ENCODE results near the gene DRC3.
"Not testable (repeated sequence)": the region's sequence is repeated elsewhere in the genome, so short reads cannot be mapped to it uniquely, and the experiment has no call there.

The DRC3 gene, protein sequence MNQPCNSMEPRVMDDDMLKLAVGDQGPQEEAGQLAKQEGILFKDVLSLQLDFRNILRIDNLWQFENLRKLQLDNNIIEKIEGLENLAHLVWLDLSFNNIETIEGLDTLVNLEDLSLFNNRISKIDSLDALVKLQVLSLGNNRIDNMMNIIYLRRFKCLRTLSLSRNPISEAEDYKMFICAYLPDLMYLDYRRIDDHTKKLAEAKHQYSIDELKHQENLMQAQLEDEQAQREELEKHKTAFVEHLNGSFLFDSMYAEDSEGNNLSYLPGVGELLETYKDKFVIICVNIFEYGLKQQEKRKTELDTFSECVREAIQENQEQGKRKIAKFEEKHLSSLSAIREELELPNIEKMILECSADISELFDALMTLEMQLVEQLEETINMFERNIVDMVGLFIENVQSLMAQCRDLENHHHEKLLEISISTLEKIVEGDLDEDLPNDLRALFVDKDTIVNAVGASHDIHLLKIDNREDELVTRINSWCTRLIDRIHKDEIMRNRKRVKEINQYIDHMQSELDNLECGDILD

DNA sequence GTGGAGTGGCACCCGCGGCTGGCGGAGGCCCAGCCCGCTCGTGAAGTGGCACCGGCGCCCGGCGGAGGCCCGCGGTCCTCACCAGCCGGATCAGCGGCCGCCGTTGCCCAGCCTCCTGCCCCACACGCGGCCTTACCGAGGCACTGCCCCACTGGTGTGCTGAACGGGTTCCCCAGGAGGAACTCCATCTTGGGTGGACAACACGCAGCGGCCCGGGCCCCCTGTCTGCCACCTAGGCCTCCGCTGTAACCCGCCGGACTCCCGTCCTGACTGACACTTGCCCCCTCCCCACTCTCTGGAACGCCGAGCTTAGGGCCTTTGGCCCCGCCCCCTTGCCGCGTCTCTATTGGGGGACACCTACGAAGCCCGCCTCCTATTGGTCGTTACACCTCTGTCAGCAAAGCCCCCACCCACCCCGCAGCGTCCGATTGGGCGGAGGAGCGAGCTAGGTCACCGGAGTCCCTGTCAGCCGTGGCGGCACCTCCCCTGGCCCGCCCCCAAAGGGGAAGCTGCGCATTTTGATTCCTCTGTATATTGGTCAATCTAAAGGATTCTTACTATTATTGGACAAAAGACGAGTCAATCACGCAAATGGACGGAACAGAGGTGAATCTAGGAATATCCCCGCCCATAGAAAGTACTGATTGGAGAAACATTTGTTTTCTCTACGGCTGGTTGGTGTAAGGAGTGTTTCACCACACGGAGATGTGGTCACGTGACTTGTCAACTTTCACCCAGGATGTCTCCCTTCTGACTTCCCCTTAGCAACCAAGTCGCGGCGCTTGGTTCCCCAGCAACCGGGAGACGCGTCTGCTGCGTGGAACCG is at the start of gene DRC3, which contains the start of gene TOM1L2:
DRC3 (plus strand) TSS at position 737 of the 826 bp plus-strand sequence. CDS start 4,737 bp downstream, outside the sequence.
TOM1L2 (minus strand) TSS at position 275 of the 826 bp plus-strand sequence; CDS start at position 188, 87 bp downstream.
- DNase-seq, result peak; percentile 100

DNA sequence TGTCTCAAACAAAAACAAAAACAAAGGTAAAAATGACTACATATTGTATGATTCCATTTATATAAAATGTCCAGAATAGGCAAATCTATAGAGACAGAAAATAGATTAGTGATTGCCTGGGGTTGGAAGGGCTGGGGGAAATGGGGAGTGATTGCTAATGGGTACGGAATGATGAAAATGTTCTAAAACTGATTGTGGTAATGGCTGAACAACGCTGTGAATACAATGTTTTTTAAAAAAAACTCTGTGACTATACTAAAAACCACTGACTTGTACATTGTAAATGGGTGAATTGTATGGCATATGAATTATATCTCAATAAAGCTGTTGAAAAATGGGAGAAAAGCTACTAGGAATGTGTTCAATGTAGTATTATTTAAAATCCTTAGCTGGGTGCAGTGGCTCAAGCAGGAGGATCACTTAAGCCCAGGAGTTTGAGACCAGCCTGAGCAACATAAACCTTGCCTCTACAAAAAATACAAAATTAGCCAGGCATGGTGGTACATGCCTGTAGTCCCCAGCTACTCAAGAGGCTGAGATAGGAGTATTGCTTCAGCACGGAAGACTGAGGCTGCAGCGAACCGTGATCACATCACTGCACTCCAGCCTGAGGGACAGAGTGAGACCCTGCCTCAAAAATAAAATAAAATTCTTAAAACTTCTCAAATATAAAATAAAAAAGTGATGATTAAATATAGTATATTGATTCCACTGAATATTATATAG is 48.4 kb upstream of the DRC3 start:
- DNase-seq, result no peak

DNA sequence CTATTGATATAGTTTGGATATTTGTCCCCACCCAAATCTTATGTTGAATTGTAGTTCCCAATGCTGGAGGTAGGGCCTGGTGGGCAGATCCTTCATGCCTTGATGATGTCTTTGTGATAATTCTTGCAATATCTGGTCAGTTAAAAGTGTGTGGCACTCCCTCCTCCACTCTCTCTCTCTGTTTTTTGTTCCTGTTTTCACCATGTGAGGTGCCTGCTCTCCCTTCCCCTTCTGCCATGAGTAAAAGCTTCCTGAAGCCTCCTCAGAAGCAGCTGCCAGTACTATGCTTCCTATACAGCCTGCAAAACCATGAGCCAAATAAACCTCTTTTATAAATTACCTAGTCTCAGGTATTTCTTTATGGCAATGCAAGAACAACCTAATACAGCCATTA is 47.8 kb upstream of the DRC3 start:
- no peak for DNase-seq

DNA sequence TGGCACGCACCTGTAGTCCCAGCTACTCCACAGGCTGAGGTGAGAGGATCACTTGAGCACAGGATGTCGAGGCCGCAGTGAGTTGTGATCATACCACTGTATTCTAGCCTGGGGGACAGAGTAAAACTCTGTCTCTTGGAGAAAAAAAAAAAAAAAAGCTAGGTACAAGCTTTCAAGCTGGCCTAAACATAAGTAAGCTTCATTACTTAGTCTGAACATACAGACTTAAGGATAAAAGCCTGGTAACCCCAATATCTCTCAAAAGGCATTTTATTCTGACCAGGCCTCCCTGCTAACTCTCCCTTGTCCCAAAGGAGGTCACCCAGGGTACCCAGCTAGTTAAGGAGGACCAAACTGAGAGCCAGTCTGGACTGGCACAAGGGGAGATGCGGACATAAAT is 46.6 kb upstream of the DRC3 start:
- DNase-seq, result no peak

DNA sequence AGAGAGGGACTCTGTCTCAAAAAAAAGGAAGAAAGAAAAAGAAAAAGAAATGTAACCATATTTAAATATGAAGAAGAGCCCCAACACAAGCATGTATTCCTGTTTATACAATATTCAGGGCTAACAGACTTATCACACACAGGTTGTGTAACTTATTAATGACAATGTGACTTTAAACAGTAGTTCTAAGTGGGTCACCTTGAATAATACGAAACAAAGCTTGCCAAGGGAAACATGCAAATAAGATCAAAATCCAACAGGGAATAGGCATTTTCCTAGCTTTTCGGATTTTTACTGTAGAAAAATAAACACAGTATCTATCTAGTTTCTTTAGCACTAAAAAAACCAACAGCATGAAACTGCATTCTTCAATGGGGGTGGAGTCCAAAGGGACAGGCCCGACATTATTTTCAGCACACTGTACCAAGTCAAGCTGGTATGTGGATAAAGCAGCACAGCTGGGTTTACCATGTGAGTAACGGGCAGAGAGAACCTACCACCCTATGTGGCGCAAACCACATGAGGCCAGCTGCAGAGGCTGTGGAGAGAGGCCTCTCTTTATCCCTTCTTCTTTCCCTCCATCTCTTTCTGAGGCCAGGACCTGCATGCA is 45.7 kb upstream of the DRC3 start:
- DNase-seq, result no peak

DNA sequence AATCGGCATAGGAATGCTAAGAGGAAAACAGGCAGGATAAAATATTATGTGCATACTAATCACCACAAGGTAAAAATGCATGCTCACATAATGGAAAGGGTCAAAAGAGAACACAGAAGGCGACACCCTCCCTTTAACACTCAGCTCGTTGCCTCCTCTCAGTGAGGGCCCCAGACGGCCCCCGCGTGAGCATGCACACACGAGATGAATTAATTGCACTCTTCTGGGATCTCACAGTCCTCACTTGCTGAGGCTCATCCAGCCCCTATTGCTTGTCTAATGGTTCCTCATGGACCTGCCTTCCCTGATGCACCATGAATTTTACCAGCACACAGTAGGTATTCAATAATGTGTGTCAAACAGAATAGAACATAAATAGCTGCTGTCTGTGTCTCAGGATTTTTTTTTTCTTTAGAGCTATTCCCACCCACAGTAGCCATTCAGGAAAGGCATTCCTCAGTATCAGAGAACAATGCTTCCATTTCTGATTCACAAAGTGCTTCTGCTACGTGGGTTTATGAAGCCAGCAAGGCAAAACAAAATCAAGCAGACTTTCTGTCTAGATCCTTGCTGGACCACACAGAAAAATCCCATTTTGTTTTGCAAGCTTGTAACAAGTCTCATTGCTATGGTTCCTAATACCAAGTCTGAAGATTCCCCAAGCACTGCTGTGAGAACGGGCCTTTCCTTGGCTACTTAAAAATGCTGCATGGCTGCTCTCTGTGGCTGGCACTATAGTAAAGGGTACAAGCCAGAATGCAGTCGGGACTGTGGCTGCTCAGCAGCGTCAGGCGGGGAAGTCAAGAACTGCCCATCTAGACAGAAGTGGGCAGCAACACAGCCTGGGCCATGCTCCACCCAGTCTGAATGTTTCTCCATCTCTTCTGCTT is 44.0 kb upstream of the DRC3 start:
- no peak for DNase-seq

DNA sequence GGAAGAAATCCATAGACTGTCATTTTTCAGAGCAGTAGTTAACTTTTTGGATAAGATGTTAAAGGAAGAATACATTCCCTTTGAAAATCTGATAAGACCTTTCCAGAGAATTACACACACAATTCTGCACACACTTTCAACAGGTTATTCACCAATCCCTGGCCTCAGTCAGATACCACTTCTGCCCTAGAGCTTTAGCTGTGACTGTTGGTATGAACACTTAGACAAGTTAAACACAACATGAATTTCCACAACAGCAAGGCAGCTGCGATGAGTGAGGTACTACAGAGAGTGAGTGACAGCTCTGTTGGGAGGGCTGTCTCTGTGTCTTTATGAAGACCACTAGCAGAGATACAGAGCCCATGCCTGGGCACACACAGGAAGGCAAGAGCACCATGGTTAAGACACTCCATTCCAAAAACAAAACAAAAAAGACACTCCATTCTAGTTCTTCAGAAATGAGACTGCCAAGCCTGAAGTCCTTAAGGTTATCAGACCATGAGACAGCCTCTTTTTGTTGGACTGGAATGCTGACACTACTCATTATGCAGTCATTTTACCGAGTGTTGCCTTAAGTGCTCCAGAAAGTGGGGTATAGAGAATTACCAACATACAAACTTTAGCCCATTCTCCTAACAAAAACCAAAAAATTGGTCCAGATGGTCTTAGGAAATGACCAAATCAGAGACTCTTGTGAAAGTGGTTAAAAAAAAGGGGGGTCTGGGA is 42.8 kb upstream of the DRC3 start:
- no peak for DNase-seq

DNA sequence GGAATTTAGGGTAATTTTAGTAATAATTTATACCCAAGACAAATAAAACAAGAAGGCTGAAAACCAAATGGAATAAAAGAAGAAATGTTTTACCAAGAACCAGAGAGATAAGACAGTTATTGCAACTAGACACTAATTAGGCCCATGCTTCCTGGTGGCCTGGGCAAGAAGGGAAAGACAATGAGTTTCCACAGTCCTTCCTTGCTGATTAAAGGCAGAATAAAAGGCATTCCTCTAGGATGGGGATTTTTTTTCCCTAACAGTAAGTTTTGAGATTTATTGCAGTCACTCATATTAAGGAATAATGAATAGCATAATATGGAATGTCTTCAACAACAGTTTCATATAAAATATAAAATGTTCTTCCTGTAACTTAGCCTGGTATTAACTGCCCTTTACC is 42.0 kb upstream of the DRC3 start:
- DNase-seq, result no peak

DNA sequence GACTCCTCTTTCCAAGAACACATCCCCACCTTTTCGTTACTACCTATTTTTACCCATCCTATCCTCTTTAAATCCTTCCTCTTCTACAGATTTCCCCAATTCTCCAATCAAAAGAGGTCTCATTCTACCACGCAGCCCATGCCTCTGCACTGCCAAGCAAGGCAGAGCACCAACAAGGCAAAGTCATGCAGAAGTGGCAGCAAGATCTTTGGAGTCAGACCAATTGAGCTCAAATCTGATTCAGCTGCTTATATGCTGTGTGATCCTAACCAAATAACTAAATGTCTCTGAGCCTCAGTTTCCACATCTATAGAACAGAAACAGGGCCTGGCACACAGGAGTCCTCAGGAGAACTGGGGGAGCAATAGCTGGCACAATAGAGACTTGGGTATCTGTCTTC is 41.5 kb upstream of the DRC3 start:
- DNase-seq, result no peak

DNA sequence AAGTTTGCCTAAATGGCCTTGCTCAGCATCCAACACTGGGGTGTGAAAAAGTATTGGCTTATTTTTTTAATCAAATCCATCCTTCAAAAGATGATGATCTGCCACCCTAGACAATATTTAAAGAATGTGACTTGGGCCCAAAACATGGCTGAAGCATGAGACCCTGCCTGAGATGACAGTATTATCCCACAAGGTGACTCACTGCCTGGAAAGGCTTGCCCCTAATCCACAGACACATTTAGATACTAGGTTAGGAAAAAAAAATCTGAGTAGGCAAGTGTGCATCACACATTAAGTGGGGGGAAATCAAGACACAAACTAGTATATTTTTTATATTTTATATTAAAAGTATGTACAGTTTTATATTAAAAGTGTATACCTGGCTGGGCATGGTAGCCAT is 38.9 kb upstream of the DRC3 start:
- DNase-seq, result no peak

DNA sequence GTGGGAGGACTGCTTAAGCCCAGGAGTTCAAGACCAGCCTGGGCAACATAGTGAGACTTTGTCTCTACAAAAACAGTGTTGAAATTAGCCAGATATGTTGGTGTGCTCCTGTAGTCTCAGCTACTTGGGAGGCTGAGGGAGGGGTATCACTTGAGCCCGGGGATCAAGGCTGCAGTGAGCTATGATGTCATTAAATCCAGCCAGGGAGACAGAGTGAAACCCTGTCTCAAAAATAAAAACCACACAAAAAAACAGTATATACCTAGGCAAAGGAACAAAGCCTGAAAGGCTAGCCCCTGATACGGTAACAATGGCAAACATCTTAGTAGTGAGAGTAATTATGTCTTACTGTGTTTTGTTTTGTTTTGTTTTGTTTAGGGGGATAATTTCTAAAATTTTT is 38.4 kb upstream of the DRC3 start:
- no peak for DNase-seq

DNA sequence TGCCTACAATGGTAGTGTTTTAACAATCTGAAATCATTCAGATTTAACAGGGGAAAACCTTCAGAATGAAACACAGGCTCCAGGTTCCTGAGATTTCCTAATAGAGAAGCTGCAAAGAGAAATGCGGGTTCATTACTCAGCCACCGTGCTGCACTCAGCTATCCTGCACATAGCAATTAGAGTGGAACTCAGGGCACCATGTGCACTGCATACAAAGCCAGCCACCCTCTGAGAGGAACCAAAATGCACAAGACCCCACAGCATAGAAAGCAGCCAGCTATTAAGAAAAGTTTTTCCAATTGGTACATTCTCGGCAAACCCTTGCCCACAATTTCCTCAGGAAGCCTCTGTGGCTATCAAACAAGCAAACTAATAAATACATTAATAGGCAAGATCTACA is 37.9 kb upstream of the DRC3 start:
- no peak for DNase-seq

DNA sequence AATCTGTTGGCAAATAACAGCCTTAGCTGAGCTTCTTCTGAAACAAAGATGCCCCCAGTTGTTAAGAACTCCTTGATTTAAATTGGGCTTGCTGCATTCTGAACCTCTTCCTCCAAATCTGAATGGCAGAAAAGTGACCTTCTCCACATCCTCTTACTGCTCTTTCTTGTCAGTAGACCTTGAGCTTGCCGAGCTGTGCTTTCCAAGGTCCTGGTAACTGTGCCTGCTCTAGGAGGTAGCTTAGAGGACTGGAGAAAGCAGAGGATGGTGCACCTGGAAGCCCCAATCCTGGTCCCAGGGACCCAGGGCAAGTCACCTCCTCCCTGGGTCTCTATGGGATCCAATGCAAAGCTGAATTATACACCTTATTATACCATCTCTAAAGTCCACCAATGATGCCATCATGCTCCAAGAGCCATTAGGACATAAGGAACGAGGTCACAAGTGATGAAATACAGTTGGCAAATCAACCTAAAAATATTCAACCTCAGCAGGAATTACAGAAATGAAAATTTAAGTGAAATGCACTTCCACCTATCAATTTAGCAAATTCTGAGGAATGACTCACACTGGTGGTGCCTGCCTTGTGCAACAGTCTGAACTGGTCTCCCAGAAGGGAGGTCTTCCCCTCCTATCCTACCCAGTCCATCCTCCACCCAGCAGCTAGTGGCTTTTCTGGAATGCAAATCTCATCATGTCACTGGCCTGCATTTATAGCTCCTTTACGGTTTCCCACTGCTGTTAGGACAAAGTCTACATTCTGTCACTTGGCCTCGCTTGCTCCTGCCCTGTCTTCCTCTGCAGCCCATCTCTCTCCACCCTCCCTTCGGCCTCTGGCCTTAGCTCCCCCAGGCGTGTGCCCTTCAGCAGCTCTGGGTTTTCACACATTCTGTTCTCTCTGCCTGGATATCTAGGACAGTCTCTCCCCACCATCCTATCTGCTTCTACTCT is 37.1 kb upstream of the DRC3 start:
- no peak for DNase-seq

DNA sequence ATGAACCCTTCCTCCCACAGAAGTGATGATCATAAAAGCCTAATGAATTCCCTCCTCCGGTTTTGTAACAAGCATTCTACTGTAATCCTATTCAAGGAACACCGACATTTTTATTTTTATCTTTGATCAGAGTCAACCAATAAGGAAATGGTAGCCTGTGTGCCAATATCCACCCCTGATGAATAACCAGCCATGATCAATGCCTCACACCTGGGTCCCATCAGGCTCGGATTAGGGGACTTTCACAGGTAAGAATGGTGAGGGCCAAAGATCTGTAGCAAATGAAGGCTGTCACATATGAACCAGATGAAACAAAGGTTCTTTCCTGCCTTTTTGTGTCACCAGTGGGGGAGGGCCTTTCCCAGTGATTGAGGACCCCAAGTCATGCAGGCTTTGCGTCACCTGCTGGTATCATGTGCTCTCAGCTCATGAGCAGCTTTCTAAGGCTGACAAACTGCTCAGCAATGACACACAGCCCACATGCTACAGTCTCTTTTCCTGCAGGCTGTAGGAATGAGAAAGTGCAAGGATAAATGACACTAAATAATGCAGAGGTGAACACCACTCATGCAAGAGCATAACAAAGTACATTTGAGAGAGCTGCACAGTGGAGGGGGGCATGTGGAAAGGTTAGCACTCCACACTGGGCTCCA is 35.3 kb upstream of the DRC3 start:
- DNase-seq, result no peak

DNA sequence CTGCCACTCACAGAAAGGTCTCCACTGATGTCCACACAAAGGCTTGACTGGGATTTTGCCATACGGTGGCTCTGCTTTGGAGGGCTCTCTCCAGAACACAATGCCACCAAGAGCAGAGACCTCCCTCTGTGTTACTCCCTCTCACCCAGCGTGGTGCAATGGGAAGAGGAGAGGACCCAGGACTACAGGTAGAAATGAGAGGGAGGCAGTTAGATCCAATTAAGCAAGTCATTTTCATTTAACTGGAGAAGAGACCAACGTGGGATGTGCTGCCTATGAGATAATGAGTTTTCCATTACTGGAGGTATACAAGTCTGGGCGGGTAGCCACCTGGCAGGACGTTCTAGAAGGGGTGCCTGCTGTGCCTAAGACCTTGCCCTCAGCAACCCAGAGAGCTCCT is 34.7 kb upstream of the DRC3 start:
- DNase-seq, result no peak

DNA sequence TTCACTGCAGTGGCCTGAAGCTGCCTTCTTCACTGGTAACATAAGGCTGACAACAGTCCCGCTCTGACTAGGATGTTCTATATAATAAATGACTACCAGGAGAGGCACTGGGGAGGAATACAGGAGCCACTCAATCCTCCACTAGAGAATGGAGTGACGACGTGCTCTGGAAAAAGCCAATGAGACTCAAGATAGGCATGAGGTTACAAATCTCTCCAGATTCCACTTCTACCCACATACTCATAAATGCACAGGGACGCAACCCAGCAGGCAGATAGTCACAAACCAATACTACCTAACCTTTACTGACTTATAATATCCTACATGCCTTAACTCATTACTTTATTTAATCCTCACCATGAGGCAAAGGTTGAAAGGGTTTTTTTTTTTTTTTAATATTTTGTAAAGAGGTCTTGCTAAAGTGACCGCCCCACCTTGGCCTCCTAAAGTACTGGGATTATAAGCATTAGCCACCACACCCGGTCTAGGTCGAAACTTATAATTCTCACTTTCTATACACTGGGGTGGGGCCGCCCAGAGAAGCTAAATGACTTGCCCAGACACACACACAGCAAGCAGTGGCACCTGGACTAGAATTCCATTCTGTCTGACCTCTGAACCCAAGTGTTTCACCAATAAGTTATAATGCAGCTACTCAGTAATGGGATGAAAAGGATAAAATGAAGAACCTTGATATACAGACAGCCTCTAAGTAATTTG is 34.1 kb upstream of the DRC3 start:
- DNase-seq, result no peak

DNA sequence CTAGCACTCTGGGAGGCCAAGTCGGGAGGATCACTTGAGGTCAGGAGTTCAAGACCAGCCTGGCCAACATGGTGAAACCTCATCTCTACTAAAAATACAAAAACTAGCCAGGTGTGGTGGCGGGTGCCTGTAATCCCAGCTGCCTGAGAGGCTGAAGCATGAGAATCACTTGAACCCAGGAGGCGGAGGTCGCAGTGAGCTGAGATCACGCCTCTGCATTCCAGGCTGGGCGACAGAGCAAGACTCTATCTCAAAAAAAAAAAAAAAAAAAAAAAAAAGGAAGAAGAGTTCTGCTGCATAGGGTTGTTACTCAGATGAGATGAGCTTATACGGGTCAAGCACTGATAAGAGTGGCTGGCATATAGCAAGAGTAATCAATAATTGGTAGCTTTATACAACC is 32.7 kb upstream of the DRC3 start:
- not testable (repeated sequence) for DNase-seq

DNA sequence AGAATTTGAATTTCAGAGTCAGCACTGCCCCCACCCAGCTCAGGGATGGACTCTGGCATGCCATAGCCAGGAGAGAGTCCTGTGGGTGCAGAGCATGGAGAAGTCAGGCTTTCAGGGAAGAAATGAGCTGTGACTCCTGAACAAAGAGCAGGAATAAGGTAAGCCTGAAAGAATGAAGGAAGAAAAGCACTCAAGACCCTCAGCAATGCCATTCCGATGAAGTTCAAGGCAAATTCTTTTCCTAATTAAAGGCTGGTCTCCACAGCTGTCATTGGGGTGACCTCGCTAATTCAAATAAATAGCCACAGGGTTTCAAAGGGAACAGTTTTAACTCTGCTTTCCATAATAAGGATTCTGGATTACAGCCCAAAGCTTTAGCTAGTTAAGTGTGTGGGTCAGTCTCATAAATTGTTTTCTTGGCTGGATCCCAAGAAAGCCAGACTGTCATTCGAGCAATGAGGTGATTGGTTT is 32.2 kb upstream of the DRC3 start:
- no peak for DNase-seq
